Measurements from ENCODE around the gene DOCK9. TPM values are rescaled to one million over a fixed set of nuclear protein-coding genes. Genes with fewer than 3 reads are reported as not detected.

The DOCK9 gene
- total and polyA plus RNA-seq, 2 experiments from 2014 or later, result 16.4 to 38.9 TPM

DNA sequence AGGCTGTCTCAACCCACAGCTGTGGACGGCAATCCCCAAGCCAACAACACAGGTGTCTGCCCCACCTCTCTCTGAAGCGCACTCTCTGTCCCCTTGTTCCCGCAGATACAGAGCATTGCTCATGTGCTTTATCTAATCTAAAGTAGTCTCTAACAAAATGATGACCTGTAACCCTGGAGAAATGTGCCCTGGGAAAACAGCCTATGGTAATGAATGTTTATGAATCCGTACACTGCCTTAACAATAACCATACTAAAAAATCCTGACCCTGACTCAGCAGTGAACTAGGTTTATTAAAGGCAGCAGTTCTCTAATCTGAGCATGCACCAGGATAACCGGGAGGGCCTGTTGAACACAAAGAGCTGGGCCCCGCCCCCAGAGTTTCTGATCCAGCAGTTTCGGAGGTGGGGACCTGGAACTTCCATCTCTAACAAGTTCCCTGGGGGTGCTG, 174.7 kb downstream of the DOCK9 start:
- no peaks in the 10 kb centered on the region for H3K36me3 ChIP-seq (replicated peaks; ENCODE audit: insufficient read depth, low read depth)
- DNase-seq (ENCODE audit: low spot score), result peak; percentile 63
- peak overlapping the region; percentile 82 for H3K27ac ChIP-seq

DNA sequence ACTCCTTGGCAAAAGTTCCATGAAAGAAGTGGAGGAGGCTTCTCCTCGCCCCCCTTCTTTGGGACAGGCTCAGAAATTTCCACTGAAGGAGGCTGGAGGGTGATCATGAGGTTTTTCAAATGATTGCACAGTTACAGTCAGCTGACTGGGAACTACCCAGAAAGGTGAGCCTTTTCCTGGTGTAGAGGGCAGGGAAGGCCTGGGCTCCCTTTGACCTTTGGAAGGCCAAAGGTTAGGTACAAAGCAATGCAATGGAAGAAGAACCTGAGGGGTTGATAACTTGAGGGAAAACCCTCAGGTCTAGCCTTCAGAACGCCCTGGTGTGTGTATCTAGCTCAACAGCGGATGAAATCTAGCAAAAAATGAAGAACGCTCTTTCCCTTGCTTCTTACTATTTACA, 175.3 kb downstream of the DOCK9 start:
- peak overlapping the region; percentile 82 for H3K27ac ChIP-seq

More for the DNA sequence above, 174.7 kb downstream of the DOCK9 start:
- Histone ChIP-seq H3K4me1 (ENCODE audit: insufficient read depth) (peaks cover 14% of the 10 kb centered on the region), H3K27me3 (no peaks in the 10 kb centered on the region), H3K4me2 (no peak overlapping the region), H3K9me2 (replicated peaks; ENCODE audit: insufficient read depth) (no peaks in the 10 kb centered on the region), H3K9me3 (ENCODE audit: low read depth) (no peaks in the 10 kb centered on the region), H3K4me3 (no peak overlapping the region), H3K79me2 (no peaks in the 10 kb centered on the region), H2AFZ (no peak overlapping the region), H4K20me1 (ENCODE audit: insufficient read depth, poor library complexity, severe bottlenecking) (no peaks in the 10 kb centered on the region)
- 58% methylated on average over 7 of the region's 7 CpGs for WGBS (ENCODE audit: low lambda C conversion rate, missing lambda C conversion rate)
- TF ChIP-seq, protein P1, sequence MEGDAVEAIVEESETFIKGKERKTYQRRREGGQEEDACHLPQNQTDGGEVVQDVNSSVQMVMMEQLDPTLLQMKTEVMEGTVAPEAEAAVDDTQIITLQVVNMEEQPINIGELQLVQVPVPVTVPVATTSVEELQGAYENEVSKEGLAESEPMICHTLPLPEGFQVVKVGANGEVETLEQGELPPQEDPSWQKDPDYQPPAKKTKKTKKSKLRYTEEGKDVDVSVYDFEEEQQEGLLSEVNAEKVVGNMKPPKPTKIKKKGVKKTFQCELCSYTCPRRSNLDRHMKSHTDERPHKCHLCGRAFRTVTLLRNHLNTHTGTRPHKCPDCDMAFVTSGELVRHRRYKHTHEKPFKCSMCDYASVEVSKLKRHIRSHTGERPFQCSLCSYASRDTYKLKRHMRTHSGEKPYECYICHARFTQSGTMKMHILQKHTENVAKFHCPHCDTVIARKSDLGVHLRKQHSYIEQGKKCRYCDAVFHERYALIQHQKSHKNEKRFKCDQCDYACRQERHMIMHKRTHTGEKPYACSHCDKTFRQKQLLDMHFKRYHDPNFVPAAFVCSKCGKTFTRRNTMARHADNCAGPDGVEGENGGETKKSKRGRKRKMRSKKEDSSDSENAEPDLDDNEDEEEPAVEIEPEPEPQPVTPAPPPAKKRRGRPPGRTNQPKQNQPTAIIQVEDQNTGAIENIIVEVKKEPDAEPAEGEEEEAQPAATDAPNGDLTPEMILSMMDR (IDR thresholded peaks at IDR 0.05; ENCODE audit: poor library complexity), result no peak
- TF ChIP-seq EZH2phosphoT487 (IDR thresholded peaks at IDR 0.05; ENCODE audit: low read depth, severe bottlenecking, unreplicated experiment), result no peak
- TF ChIP-seq EZH2 (IDR thresholded peaks at IDR 0.05; ENCODE audit: borderline replicate concordance), result no peak

DNA sequence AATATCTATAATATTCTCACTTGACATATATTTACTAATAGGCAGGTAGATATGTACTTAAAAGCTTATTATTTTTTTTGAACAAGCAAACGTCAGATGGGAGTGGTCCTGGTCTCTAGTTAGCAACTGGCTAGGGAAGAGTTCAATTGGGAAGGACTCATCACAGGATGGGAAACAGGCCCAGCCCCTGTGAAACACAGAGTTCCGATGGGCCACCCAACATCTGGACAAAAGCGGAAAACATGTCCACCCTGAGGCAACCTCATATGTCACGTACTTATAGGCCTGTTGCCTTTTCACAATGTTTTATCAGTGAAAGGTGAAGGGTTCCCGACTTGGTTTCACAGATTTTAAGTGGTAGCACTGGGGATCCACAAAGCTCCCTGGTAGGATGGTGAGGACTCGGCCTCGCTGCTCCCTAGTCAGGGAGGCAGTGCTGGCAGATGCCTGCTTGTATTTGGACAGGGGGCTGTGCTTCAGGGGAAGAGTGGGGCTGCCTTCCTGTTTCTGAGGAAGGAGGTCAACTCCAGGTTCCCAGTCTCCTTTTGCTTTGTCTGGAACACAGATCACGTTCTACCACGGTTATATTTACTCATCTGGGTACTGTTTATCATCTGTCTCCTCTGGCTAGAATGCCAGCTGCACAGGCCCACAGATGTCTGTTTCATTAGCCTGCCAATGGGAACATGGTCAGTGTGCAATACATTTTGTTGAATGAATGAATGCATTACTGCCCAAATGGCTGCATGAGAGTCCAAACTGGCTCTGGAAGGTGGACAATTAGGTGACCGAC, 176.0 kb downstream of the DOCK9 start:
- Histone ChIP-seq H3K4me1 (ENCODE audit: insufficient read depth) (peaks cover 14% of the 10 kb centered on the region), H3K27me3 (no peaks in the 10 kb centered on the region), H3K9me2 (replicated peaks; ENCODE audit: insufficient read depth) (no peaks in the 10 kb centered on the region), H2AFZ (no peak overlapping the region), H3K4me2 (no peak overlapping the region), H3K79me2 (no peaks in the 10 kb centered on the region), H3K9me3 (ENCODE audit: low read depth) (no peaks in the 10 kb centered on the region), H3K27ac (peak overlapping the region; percentile 82), H3K4me3 (no peak overlapping the region), H3K36me3 (replicated peaks; ENCODE audit: insufficient read depth, low read depth) (no peaks in the 10 kb centered on the region), H4K20me1 (ENCODE audit: insufficient read depth, poor library complexity, severe bottlenecking) (no peaks in the 10 kb centered on the region)
- TF ChIP-seq EZH2phosphoT487 (IDR thresholded peaks at IDR 0.05; ENCODE audit: low read depth, severe bottlenecking, unreplicated experiment) (no peak), EZH2 (IDR thresholded peaks at IDR 0.05; ENCODE audit: borderline replicate concordance) (no peak)
- TF ChIP-seq, protein P1 (IDR thresholded peaks at IDR 0.05; ENCODE audit: poor library complexity), result no peak
- DNase-seq (ENCODE audit: low spot score), result no peak
- WGBS (ENCODE audit: low lambda C conversion rate, missing lambda C conversion rate), result 91% methylated on average over 10 of the region's 10 CpGs

More for the DNA sequence above, 175.3 kb downstream of the DOCK9 start:
- Histone ChIP-seq H3K4me3 (no peak overlapping the region), H2AFZ (no peak overlapping the region), H3K36me3 (replicated peaks; ENCODE audit: insufficient read depth, low read depth) (no peaks in the 10 kb centered on the region), H4K20me1 (ENCODE audit: insufficient read depth, poor library complexity, severe bottlenecking) (no peaks in the 10 kb centered on the region), H3K9me3 (ENCODE audit: low read depth) (no peaks in the 10 kb centered on the region), H3K4me2 (no peak overlapping the region), H3K79me2 (no peaks in the 10 kb centered on the region), H3K9me2 (replicated peaks; ENCODE audit: insufficient read depth) (no peaks in the 10 kb centered on the region), H3K27me3 (no peaks in the 10 kb centered on the region), H3K4me1 (ENCODE audit: insufficient read depth) (peaks cover 14% of the 10 kb centered on the region)
- no peak for DNase-seq (ENCODE audit: low spot score)
- TF ChIP-seq EZH2phosphoT487 (IDR thresholded peaks at IDR 0.05; ENCODE audit: low read depth, severe bottlenecking, unreplicated experiment) (no peak), EZH2 (IDR thresholded peaks at IDR 0.05; ENCODE audit: borderline replicate concordance) (no peak)
- TF ChIP-seq, protein P1 (IDR thresholded peaks at IDR 0.05; ENCODE audit: poor library complexity), result no peak
- WGBS (ENCODE audit: low lambda C conversion rate, missing lambda C conversion rate), result 95% methylated on average over 4 of the region's 4 CpGs

Measured in hepatocyte (in vitro differentiated cells).